WTC11 (cell line): ENCODE measurements around the gene NUP210L. TPM values are rescaled to one million over a fixed set of nuclear protein-coding genes. Genes with fewer than 3 reads are reported as not detected.

Source experiments
- ATAC-seq: fragments of 200-7000 bp; cut with Tn5 transposase; 2 replicates; pipeline ENCODE4 v1.10.0; 2021; ENCODE audit warnings: mild to moderate bottlenecking, moderate library complexity
- CTCF ChIA-PET: fragments of 300-600 bp; sonication (Branson Sonifier 250); formaldehyde crosslinking; loops from one replicate; lab custom pipeline; 2021; ENCODE audit warnings: antibody characterized with exemption; lab: Charles Lee
- POLR2A ChIA-PET: fragments of 350-600 bp; sonication (Branson Sonifier 250); formaldehyde crosslinking; loops from one replicate; lab custom pipeline; 2021; ENCODE audit warnings: antibody characterized with exemption; lab: Charles Lee
- DNase-seq: peaks from one replicate; pipeline ENCODE4 v3.0.0; 2021; ENCODE audit warnings: low spot score
- H3K27ac Mint-ChIP-seq: 2 replicates; pipeline ENCODE4 v1.8.0; 2021; ENCODE audit warnings: mixed read lengths
- H3K27me3 Mint-ChIP-seq: 2 replicates; pipeline ENCODE4 v1.8.0; 2021; ENCODE audit warnings: low read depth, mild to moderate bottlenecking, moderate library complexity, mixed read lengths
- H3K36me3 Mint-ChIP-seq: 2 replicates; pipeline ENCODE4 v1.8.0; 2021; ENCODE audit warnings: mixed read lengths
- H3K4me1 Mint-ChIP-seq: 2 replicates; pipeline ENCODE4 v1.8.0; 2022; ENCODE audit warnings: mixed read lengths
- H3K4me3 Mint-ChIP-seq: 2 replicates; pipeline ENCODE4 v1.8.0; 2021; ENCODE audit warnings: mild to moderate bottlenecking, moderate library complexity, mixed read lengths
- H3K9me3 Mint-ChIP-seq: 2 replicates; pipeline ENCODE4 v1.8.0; 2021; ENCODE audit warnings: mixed read lengths
- FOXK1 ChIP-seq: sonication (generic); formaldehyde crosslinking; IDR thresholded peaks from 2 replicates; pipeline ENCODE4 v1.8.0; 2022; ENCODE audit warnings: mild to moderate bottlenecking, moderate library complexity, missing genetic modification reagents
- NFATC4 ChIP-seq: fragments of 250-450 bp; sonication (Bioruptor Pico); IDR thresholded peaks from 2 replicates; pipeline ENCODE4 v1.9.0; 2021; ENCODE audit warnings: mild to moderate bottlenecking
- RORB ChIP-seq: fragments of 250-450 bp; sonication (Bioruptor Pico); IDR thresholded peaks from 2 replicates; pipeline ENCODE4 v1.9.0; 2021; ENCODE audit warnings: mild to moderate bottlenecking
- SMAD3 ChIP-seq: sonication (generic); formaldehyde crosslinking; IDR thresholded peaks from 2 replicates; pipeline ENCODE4 v1.8.0; 2022; ENCODE audit warnings: missing genetic modification reagents, mild to moderate bottlenecking, borderline replicate concordance
- SOX15 ChIP-seq: fragments of 250-450 bp; sonication (Bioruptor Pico); IDR thresholded peaks from 2 replicates; pipeline ENCODE4 v1.9.0; 2021; ENCODE audit warnings: mild to moderate bottlenecking
- TCF7 ChIP-seq: sonication (generic); formaldehyde crosslinking; IDR thresholded peaks from 2 replicates; pipeline ENCODE4 v1.8.0; 2022; ENCODE audit warnings: mild to moderate bottlenecking, low read depth, missing genetic modification reagents, moderate library complexity
- TEAD4 ChIP-seq: sonication (generic); formaldehyde crosslinking; IDR thresholded peaks from 2 replicates; pipeline ENCODE4 v1.8.0; 2022; ENCODE audit warnings: mild to moderate bottlenecking, missing genetic modification reagents
- TP53 ChIP-seq: sonication (generic); formaldehyde crosslinking; IDR thresholded peaks from 2 replicates; pipeline ENCODE4 v1.8.1; 2023; ENCODE audit warnings: mild to moderate bottlenecking, missing genetic modification reagents
- ZNF138 ChIP-seq: sonication (generic); formaldehyde crosslinking; conservative IDR thresholded peaks from 2 replicates; pipeline ENCODE4 v1.8.1; 2022; ENCODE audit warnings: mild to moderate bottlenecking, moderate library complexity, missing genetic modification reagents
- ZNF232 ChIP-seq: sonication (generic); formaldehyde crosslinking; IDR thresholded peaks from 2 replicates; pipeline ENCODE4 v1.8.0; 2022; ENCODE audit warnings: mild to moderate bottlenecking, missing genetic modification reagents
- ZNF263 ChIP-seq: sonication (generic); formaldehyde crosslinking; IDR thresholded peaks from 2 replicates; pipeline ENCODE4 v1.8.1; 2022; ENCODE audit warnings: low read depth, mild to moderate bottlenecking, moderate library complexity, missing genetic modification reagents
- ZNF416 ChIP-seq: fragments of 250-450 bp; sonication (Bioruptor Pico); IDR thresholded peaks from 2 replicates; pipeline ENCODE4 v1.9.0; 2021; ENCODE audit warnings: mild to moderate bottlenecking, inconsistent platforms
- total RNA-seq: library from RNA; stranded (reverse); gene quantifications from 3 replicates; pipeline ENCODE4 v1.2.3, GENCODE V29; 2021
- TF ChIP-seq, protein P1 (sequence below): sonication (generic); formaldehyde crosslinking; IDR thresholded peaks from 2 replicates; pipeline ENCODE4 v1.8.1; 2023; ENCODE audit warnings: mild to moderate bottlenecking, moderate library complexity, missing genetic modification reagents
- TF ChIP-seq, protein P2 (sequence below): sonication (generic); formaldehyde crosslinking; IDR thresholded peaks from 2 replicates; pipeline ENCODE4 v1.8.0; 2023; ENCODE audit warnings: missing genetic modification reagents, mild to moderate bottlenecking, borderline replicate concordance
- TF ChIP-seq, protein P3 (sequence below): sonication (generic); formaldehyde crosslinking; IDR thresholded peaks from 2 replicates; pipeline ENCODE4 v1.8.1; 2022; ENCODE audit warnings: mild to moderate bottlenecking, missing genetic modification reagents, moderate library complexity, borderline replicate concordance

The NUP210L gene
- total RNA-seq, 1 experiment from 2014 or later, result 0.02 TPM

DNA sequence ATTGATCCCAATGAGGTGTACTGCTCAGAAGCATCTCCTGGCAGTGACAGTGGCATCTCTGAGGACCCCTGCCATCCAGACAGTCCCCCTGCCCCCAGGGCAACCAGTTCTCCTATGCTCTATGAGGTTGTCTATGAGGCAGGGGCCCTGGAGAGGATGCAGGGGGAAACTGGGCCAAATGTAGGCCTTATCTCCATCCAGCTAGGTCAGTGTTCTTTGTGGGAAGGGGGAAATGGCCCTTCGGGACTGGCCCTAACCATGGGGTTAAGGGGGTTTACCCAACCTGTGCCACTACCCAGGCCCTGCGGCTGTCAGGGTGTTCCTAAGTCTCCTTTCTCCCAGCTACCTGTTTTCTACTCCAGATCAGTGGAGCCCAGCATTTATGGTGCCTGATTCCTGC, 185.9 kb downstream of the NUP210L start (continued):
- TF ChIP-seq, protein P1, sequence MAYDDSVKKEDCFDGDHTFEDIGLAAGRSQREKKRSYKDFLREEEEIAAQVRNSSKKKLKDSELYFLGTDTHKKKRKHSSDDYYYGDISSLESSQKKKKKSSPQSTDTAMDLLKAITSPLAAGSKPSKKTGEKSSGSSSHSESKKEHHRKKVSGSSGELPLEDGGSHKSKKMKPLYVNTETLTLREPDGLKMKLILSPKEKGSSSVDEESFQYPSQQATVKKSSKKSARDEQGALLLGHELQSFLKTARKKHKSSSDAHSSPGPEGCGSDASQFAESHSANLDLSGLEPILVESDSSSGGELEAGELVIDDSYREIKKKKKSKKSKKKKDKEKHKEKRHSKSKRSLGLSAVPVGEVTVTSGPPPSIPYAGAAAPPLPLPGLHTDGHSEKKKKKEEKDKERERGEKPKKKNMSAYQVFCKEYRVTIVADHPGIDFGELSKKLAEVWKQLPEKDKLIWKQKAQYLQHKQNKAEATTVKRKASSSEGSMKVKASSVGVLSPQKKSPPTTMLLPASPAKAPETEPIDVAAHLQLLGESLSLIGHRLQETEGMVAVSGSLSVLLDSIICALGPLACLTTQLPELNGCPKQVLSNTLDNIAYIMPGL, result no peak

DNA sequence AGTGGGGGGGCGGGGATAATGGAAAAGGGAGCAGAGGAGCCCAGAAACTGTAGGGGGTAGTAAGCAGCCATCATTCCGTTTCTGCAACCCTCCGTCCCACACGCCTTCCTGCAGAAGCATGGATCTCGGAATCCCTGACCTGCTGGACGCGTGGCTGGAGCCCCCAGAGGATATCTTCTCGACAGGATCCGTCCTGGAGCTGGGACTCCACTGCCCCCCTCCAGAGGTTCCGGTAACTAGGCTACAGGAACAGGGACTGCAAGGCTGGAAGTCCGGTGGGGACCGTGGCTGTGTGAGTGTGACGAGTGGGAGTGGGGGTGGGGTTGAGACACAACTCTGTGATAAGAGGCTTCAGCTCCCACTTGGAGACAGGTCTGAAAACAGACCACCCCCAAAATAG, 186.5 kb downstream of the NUP210L start:
- POLR2A ChIA-PET, result interaction anchor here (0.6 to 4.4 kb wide), 6 partner anchors 9 to 46 kb away, joined by 3 to 55 read pairs (median 22); partner anchors contain the start of genes CRTC2, DENND4B, GATAD2B and JTB
- CTCF ChIA-PET, result interaction anchor here (1.9 to 2.9 kb wide), 3 partner anchors 17 to 271 kb away, joined by 4 to 28 read pairs (median 21); partner anchors contain the start of genes DENND4B and RAB13
- Mint-ChIP-seq H3K36me3 (peaks cover 9% of the 10 kb centered on the region), H3K9me3 (peaks cover 5% of the 10 kb centered on the region), H3K27me3 (no peaks in the 10 kb centered on the region), H3K27ac (no peak overlapping the region), H3K4me3 (peak overlapping the region; percentile 80)
- no peak for DNase-seq
- ATAC-seq, result no peak
- no peak for TF ChIP-seq ZNF232 (CRISPR knock-in tag)
- TF ChIP-seq FOXK1 (CRISPR knock-in tag), result no peak
- TF ChIP-seq, all 79 proteins: peak for 0
- peaks cover 26% of the 10 kb centered on the region for H3K4me1 Mint-ChIP-seq

DNA sequence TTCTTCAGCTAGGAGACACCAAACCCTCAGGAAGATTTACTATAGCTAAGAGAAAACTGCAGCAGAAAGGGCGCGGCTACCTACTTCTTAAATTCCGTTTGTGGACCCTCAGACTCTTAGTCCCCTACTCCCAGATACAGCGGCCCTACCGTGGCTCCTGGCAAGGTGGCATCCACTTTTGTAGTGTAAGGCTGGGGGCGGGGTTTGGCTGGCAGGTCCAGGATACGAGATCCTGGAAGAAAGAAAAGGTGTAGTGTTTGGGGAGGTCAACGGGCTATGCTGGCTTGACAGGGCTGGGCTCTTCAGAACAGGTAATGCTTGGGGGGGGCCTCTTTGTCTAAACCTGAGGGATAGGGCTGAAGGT, 186.9 kb downstream of the NUP210L start:
- peaks cover 5% of the 10 kb centered on the region for H3K9me3 Mint-ChIP-seq
- ATAC-seq (peak; percentile 1; the same call in 1 of the 2 replicates), DNase-seq (peak; percentile 54)
- H3K36me3 Mint-ChIP-seq, result peaks cover 9% of the 10 kb centered on the region
- ChIA-PET CTCF (interaction anchor here (0.8 to 2.9 kb wide), 9 partner anchors 9 to 270 kb away, joined by 3 to 28 read pairs (median 6); partner anchors contain the start of genes CRTC2, DENND4B, JTB and RAB13), POLR2A (interaction anchor here (0.8 to 4.4 kb wide), 12 partner anchors 8 to 334 kb away, joined by 3 to 55 read pairs (median 8); partner anchors contain the start of genes CHTOP, CRTC2, DENND4B and GATAD2B)
- H3K27me3 Mint-ChIP-seq, result no peaks in the 10 kb centered on the region
- H3K4me3 Mint-ChIP-seq, result peak overlapping the region; percentile 80
- H3K27ac Mint-ChIP-seq, result peak overlapping the region; percentile 98
- TF ChIP-seq ZNF263 (CRISPR knock-in tag), result no peak
- TF ChIP-seq SMAD3 (CRISPR knock-in tag), result no peak
- no peak for TF ChIP-seq RORB
- TF ChIP-seq, protein P2, sequence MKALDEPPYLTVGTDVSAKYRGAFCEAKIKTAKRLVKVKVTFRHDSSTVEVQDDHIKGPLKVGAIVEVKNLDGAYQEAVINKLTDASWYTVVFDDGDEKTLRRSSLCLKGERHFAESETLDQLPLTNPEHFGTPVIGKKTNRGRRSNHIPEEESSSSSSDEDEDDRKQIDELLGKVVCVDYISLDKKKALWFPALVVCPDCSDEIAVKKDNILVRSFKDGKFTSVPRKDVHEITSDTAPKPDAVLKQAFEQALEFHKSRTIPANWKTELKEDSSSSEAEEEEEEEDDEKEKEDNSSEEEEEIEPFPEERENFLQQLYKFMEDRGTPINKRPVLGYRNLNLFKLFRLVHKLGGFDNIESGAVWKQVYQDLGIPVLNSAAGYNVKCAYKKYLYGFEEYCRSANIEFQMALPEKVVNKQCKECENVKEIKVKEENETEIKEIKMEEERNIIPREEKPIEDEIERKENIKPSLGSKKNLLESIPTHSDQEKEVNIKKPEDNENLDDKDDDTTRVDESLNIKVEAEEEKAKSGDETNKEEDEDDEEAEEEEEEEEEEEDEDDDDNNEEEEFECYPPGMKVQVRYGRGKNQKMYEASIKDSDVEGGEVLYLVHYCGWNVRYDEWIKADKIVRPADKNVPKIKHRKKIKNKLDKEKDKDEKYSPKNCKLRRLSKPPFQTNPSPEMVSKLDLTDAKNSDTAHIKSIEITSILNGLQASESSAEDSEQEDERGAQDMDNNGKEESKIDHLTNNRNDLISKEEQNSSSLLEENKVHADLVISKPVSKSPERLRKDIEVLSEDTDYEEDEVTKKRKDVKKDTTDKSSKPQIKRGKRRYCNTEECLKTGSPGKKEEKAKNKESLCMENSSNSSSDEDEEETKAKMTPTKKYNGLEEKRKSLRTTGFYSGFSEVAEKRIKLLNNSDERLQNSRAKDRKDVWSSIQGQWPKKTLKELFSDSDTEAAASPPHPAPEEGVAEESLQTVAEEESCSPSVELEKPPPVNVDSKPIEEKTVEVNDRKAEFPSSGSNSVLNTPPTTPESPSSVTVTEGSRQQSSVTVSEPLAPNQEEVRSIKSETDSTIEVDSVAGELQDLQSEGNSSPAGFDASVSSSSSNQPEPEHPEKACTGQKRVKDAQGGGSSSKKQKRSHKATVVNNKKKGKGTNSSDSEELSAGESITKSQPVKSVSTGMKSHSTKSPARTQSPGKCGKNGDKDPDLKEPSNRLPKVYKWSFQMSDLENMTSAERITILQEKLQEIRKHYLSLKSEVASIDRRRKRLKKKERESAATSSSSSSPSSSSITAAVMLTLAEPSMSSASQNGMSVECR (CRISPR knock-in tag), result no peak
- TF ChIP-seq ZNF416, result no peak
- TF ChIP-seq, protein P3, sequence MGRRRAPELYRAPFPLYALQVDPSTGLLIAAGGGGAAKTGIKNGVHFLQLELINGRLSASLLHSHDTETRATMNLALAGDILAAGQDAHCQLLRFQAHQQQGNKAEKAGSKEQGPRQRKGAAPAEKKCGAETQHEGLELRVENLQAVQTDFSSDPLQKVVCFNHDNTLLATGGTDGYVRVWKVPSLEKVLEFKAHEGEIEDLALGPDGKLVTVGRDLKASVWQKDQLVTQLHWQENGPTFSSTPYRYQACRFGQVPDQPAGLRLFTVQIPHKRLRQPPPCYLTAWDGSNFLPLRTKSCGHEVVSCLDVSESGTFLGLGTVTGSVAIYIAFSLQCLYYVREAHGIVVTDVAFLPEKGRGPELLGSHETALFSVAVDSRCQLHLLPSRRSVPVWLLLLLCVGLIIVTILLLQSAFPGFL, result no peak
- TF ChIP-seq TCF7 (CRISPR knock-in tag), result no peak
- no peak for TF ChIP-seq FOXK1 (CRISPR knock-in tag)
- TF ChIP-seq NFATC4 (CRISPR knock-in tag), result no peak
- no peak for TF ChIP-seq SOX15
- TF ChIP-seq TEAD4 (CRISPR knock-in tag), result no peak
- TF ChIP-seq ZNF138 (CRISPR knock-in tag), result no peak
- TF ChIP-seq TP53, result no peak
- peaks cover 26% of the 10 kb centered on the region for H3K4me1 Mint-ChIP-seq
